ENCODE measurements around the gene SDF2L1. TPM values are rescaled to one million over a fixed set of nuclear protein-coding genes. Genes with fewer than 3 reads are reported as not detected.

Gene SDF2L1
- total RNA-seq, 4 donors from 2014 or later, result 8.2 to 21.4 (median 19.6) TPM

DNA sequence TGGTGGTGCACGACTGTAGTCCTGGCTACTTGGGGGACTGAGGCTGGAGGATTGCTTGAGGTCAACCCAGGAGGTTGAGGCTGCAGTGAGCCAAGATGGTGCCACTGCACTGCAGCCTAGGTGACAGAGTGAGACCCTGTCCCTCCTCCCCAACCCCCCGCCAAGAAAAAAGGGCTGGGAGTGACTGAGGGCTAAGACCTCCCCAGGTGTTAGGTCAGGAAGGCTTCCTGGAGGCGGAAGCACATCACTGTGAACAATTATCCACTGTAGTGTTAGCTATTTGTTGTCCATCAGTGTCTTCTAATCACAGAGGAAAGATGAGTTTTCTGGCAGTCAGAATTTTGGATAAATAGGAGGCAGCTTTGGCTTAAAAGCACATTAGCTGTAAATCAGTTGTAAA, 21.1 kb upstream of the SDF2L1 start:
- 97 to 100% methylated on average over 2 to 3 of the region's 3 CpGs for WGBS, 2 donors
- DNase-seq (ENCODE audit: low spot score in 2 of 2), result no peak
- intact Hi-C loops (cut with DNase I; ENCODE audit: low total_unique reads), result no loop called here
- TF ChIP-seq, protein P1, sequence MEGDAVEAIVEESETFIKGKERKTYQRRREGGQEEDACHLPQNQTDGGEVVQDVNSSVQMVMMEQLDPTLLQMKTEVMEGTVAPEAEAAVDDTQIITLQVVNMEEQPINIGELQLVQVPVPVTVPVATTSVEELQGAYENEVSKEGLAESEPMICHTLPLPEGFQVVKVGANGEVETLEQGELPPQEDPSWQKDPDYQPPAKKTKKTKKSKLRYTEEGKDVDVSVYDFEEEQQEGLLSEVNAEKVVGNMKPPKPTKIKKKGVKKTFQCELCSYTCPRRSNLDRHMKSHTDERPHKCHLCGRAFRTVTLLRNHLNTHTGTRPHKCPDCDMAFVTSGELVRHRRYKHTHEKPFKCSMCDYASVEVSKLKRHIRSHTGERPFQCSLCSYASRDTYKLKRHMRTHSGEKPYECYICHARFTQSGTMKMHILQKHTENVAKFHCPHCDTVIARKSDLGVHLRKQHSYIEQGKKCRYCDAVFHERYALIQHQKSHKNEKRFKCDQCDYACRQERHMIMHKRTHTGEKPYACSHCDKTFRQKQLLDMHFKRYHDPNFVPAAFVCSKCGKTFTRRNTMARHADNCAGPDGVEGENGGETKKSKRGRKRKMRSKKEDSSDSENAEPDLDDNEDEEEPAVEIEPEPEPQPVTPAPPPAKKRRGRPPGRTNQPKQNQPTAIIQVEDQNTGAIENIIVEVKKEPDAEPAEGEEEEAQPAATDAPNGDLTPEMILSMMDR (IDR thresholded peaks at IDR 0.05), result no peak
- TF ChIP-seq POLR2A (IDR thresholded peaks at IDR 0.05), result no peak
- H3K4me3 ChIP-seq (ENCODE audit: low read depth, poor library complexity, severe bottlenecking), result no peak overlapping the region

DNA sequence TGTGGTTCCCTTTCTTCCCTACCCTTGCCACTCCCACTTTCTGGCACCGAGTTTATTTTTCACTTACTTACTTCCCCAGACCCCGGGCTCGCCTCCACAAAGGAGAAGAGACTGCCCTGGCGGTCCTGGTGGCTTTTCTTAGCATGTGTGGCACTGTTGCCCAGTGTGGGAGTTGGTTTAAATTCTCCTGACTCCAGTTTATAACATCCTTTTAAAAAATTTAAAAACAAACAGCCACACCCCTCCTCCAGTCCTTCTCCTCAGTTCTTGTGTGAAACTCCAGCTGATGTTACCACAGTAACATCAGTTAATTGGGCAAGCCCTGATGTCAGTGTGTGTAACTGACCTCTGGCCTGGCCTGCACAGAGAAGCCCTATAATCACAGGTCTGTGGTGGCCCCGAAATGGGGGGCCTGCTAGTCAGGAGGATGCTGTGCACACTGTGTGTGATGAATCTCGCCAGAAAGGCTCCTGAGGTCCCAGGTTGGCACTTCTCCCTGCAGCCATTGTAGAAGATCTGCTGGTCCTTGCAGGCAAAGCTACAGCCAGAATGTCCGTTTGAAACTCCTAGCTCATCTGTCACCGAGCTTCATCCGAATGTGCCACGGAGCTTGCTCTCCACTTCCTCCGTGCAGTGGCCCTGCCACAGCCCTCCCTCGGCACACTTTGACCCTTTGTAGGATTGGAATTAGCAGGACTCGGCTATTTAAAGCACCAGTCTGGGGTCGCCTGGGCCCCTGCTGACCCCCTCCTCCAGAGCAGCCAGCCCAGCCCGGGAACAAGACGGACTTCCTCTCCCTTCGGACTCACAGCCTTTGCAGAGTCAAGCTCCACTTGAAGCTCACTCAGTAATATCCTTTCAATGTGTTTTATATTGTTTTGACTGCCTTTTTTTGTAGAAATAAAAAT, 19.8 kb upstream of the SDF2L1 start:
- intact Hi-C loops (cut with DNase I; ENCODE audit: low total_unique reads), result no loop called here
- no peak for DNase-seq (ENCODE audit: low spot score in 2 of 2)
- 69 to 79% methylated on average over 17 of the region's 17 CpGs for WGBS, 2 donors
- TF ChIP-seq, protein P1 (IDR thresholded peaks at IDR 0.05), result no peak
- no peak overlapping the region for H3K4me3 ChIP-seq (ENCODE audit: low read depth, poor library complexity, severe bottlenecking)

DNA sequence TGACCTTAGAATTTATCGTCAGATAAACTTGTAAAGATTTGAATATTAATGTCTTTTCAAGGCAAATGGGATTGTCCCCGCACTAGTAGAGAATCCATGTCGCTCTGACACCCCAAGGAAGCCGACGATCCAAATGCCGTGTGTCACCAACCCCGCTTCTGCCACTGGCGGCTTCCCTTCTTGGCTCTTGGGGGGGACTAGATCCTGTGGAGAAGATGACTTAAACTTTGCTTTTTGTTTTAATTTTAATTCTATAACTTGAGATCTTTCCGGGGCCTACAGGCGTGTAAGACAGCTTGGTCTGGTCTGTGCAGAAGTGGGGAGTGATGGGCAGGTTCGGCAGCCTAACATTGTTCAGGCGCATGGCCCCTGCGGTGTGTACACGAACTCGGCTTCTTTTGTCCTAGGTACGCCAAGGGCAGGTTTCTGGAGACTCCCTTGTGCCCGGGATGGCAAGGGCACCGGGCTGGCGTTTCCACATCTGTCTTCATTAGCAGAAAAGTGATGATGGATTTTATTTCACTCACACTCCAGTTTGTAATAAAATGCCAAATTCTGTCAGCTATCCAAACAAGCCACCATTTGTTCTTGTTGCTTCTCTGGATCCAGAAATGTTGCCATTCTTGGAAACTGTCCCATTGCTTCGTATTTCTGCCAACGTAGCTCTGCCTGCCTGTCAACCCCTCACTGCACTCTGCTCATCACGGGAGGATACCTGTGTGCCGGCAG, 19.0 kb upstream of the SDF2L1 start:
- no peak for DNase-seq (ENCODE audit: low spot score in 2 of 2)
- TF ChIP-seq, protein P1 (IDR thresholded peaks at IDR 0.05), result no peak
- no peak for TF ChIP-seq POLR2A (IDR thresholded peaks at IDR 0.05)
- H3K4me3 ChIP-seq (ENCODE audit: low read depth, poor library complexity, severe bottlenecking), result no peak overlapping the region
- intact Hi-C loops (cut with DNase I; ENCODE audit: low total_unique reads), result no loop called here
- 65 to 72% methylated on average over 23 of the region's 23 CpGs for whole genome bisulfite sequencing, 2 donors

- intact Hi-C loops (cut with DNase I; ENCODE audit: low total_unique reads), result no loop called here
- no peak for DNase-seq (ENCODE audit: low spot score in 2 of 2)
- 49 to 54% methylated on average over 7 of the region's 7 CpGs for WGBS, 2 donors
- TF ChIP-seq, protein P1 (IDR thresholded peaks at IDR 0.05), result no peak
- TF ChIP-seq POLR2A (IDR thresholded peaks at IDR 0.05), result no peak
- no peak overlapping the region for H3K4me3 ChIP-seq (ENCODE audit: low read depth, poor library complexity, severe bottlenecking)
Measured at GRCh38 chr22:21623648-21623970, 18.5 kb upstream of the SDF2L1 start.

GRCh38 chr22:21624120-21624879, 17.8 kb upstream of the SDF2L1 start:
- DNase-seq (ENCODE audit: low spot score in 2 of 2), result no peak

More at GRCh38 chr22:21624120-21624879, 17.8 kb upstream of the SDF2L1 start:
- WGBS, 2 donors, result 27 to 46% methylated on average over 8 of the region's 8 CpGs
- no peak overlapping the region for H3K4me3 ChIP-seq (ENCODE audit: low read depth, poor library complexity, severe bottlenecking)
- TF ChIP-seq, protein P1 (IDR thresholded peaks at IDR 0.05), result no peak
- no peak for TF ChIP-seq POLR2A (IDR thresholded peaks at IDR 0.05)
- intact Hi-C loops (cut with DNase I; ENCODE audit: low total_unique reads), result no loop called here
